Stimulated activated CD4-positive, alpha-beta T cell treated with anti-CD3 and anti-CD28 coated beads, Interleukin-1b, Interleukin-23, amount 100 ng/mL, for 4 hours (primary cell): ENCODE data around the gene ZNF526.

Experiments used
- DNase-seq, 2 donors: peaks; one replicate each; pipeline ENCODE4 v3.0.0-alpha.2; 2020; ENCODE audit warnings: low read depth in 2 of 2

Gene ZNF526

GRCh38 chr19:42219812-42220750, at the start of gene ZNF526:
ZNF526 (plus strand) TSS chr19:42220312; CDS start chr19:42224404, 4,092 bp downstream.
- peak; percentile 93 for DNase-seq

GRCh38 chr19:42170715-42171114, 49.4 kb upstream of the ZNF526 start:
- DNase-seq: no peak

- no peak for DNase-seq
Measured at GRCh38 chr19:42172261-42172660, 47.9 kb upstream of the ZNF526 start.

GRCh38 chr19:42173695-42174094, 46.4 kb upstream of the ZNF526 start:
- DNase-seq: no peak

GRCh38 chr19:42174188-42174587, 45.9 kb upstream of the ZNF526 start:
- DNase-seq: no peak

GRCh38 chr19:42174958-42175734, 45.0 kb upstream of the ZNF526 start:
- no peak for DNase-seq

GRCh38 chr19:42175952-42176648, 44.0 kb upstream of the ZNF526 start:
- DNase-seq: no peak

- DNase-seq: no peak
Measured at GRCh38 chr19:42176649-42176989, 43.5 kb upstream of the ZNF526 start.

- peak; percentile 63 to 73 for DNase-seq
Measured at GRCh38 chr19:42176990-42177685, 43.0 kb upstream of the ZNF526 start.

- no peak for DNase-seq
Measured at GRCh38 chr19:42177686-42178019, 42.5 kb upstream of the ZNF526 start.

- DNase-seq: no peak
Measured at GRCh38 chr19:42178791-42179674, 41.1 kb upstream of the ZNF526 start.

- DNase-seq: peak; percentile 60 to 63
Measured at GRCh38 chr19:42184401-42184861, 35.7 kb upstream of the ZNF526 start.

GRCh38 chr19:42185277-42185676, 34.8 kb upstream of the ZNF526 start:
- no peak for DNase-seq

- DNase-seq: no peak
Measured at GRCh38 chr19:42188665-42189064, 31.4 kb upstream of the ZNF526 start.

- no peak for DNase-seq
Measured at GRCh38 chr19:42189133-42189532, 31.0 kb upstream of the ZNF526 start.

GRCh38 chr19:42191330-42191729, 28.8 kb upstream of the ZNF526 start:
- DNase-seq: no peak

GRCh38 chr19:42191855-42192254, 28.3 kb upstream of the ZNF526 start:
- DNase-seq: no peak

- no peak for DNase-seq
Measured at GRCh38 chr19:42193294-42193693, 26.8 kb upstream of the ZNF526 start.

GRCh38 chr19:42193706-42194105, 26.4 kb upstream of the ZNF526 start:
- no peak for DNase-seq
